HepG2 (cell line): Measurements from ENCODE around the gene TOGARAM1. TPM values are rescaled to one million over a fixed set of nuclear protein-coding genes. Genes with fewer than 3 reads are reported as not detected.

Source experiments
- ARHGAP35 ChIP-seq: sonication (generic); formaldehyde crosslinking; IDR thresholded peaks from 2 replicates; pipeline ENCODE4 v1.9.0; 2022; ENCODE audit warnings: mild to moderate bottlenecking, inconsistent platforms, moderate library complexity, missing genetic modification reagents, borderline replicate concordance
- ARNTL ChIP-seq: sonication (generic); formaldehyde crosslinking; IDR thresholded peaks from 2 replicates; pipeline ENCODE4 v1.4.0; 2020; ENCODE audit warnings: mild to moderate bottlenecking, missing genetic modification reagents
- CCDC6 ChIP-seq: sonication (generic); formaldehyde crosslinking; IDR thresholded peaks from 2 replicates; pipeline ENCODE4 v1.8.1; 2022; ENCODE audit warnings: mild to moderate bottlenecking, missing genetic modification reagents, moderate library complexity
- CENPT ChIP-seq: sonication (generic); formaldehyde crosslinking; IDR thresholded peaks from 2 replicates; pipeline ENCODE4 v1.8.0; 2022; ENCODE audit warnings: low read depth, mild to moderate bottlenecking, moderate library complexity, missing genetic modification reagents
- EZH2 ChIP-seq: conservative IDR thresholded peaks from 2 replicates; pipeline ENCODE4 v1.6.1; 2012; ENCODE audit warnings: mild to moderate bottlenecking, low read depth, low read length, moderate library complexity
- MBD4 ChIP-seq: IDR thresholded peaks from 2 replicates; pipeline ENCODE4 v1.6.1; 2012; ENCODE audit warnings: low read length, inconsistent platforms, borderline replicate concordance
- MLLT10 ChIP-seq: sonication (generic); formaldehyde crosslinking; IDR thresholded peaks from 2 replicates; pipeline ENCODE4 v1.4.0; 2020; ENCODE audit warnings: missing genetic modification reagents
- RORA ChIP-seq: sonication (generic); formaldehyde crosslinking; IDR thresholded peaks from 2 replicates; pipeline ENCODE4 v1.5.0; 2020; ENCODE audit warnings: mild to moderate bottlenecking, missing genetic modification reagents, moderate library complexity
- ZC3H4 ChIP-seq: sonication (generic); formaldehyde crosslinking; IDR thresholded peaks from 2 replicates; pipeline ENCODE4 v1.4.0; 2020; ENCODE audit warnings: missing genetic modification reagents, borderline replicate concordance
- ZNF20 ChIP-seq: sonication (generic); formaldehyde crosslinking; IDR thresholded peaks from 2 replicates; pipeline ENCODE4 v1.4.0; 2020; ENCODE audit warnings: mild to moderate bottlenecking, moderate library complexity, missing genetic modification reagents
- ZNF337 ChIP-seq: sonication (generic); formaldehyde crosslinking; IDR thresholded peaks from 2 replicates; pipeline ENCODE4 v1.5.1; 2020; ENCODE audit warnings: missing genetic modification reagents, low read depth, mild to moderate bottlenecking, borderline replicate concordance
- ZNF383 ChIP-seq: sonication (generic); formaldehyde crosslinking; IDR thresholded peaks from 2 replicates; pipeline ENCODE4 v1.4.0; 2020; ENCODE audit warnings: missing genetic modification reagents, mild to moderate bottlenecking, borderline replicate concordance
- ZNF552 ChIP-seq: sonication (generic); formaldehyde crosslinking; IDR thresholded peaks from 2 replicates; pipeline ENCODE4 v1.9.0; 2022; ENCODE audit warnings: missing genetic modification reagents, mild to moderate bottlenecking, borderline replicate concordance
- ZNF569 ChIP-seq: sonication (generic); formaldehyde crosslinking; IDR thresholded peaks from 2 replicates; pipeline ENCODE4 v1.5.0; 2020; ENCODE audit warnings: mild to moderate bottlenecking, missing genetic modification reagents, moderate library complexity, borderline replicate concordance
- ZNF609 ChIP-seq: sonication (generic); formaldehyde crosslinking; IDR thresholded peaks from 2 replicates; pipeline ENCODE4 v1.4.0; 2020; ENCODE audit warnings: mild to moderate bottlenecking, missing genetic modification reagents, borderline replicate concordance
- ZNF776 ChIP-seq: sonication (generic); formaldehyde crosslinking; IDR thresholded peaks from 2 replicates; pipeline ENCODE4 v1.4.0; 2020; ENCODE audit warnings: mild to moderate bottlenecking, missing genetic modification reagents
- polyA plus RNA-seq, 8 experiments: library from polyadenylated mRNA; depleted of rRNA in 3 of 8; stranded (reverse) in 7 of 8; unstranded in 1 of 8; fragments of >200 nt; fragmentation: Illumina TruSeq in 4 of 8; extraction: Trizol in 4 of 8; gene quantifications; 2 replicates each; pipeline versions ENCODE4 v1.2.1 to v1.2.3, GENCODE V29; 2011 to 2016; ENCODE audit warnings: low read depth in 4 of 8, missing spikeins in 1 of 8, mixed read lengths in 1 of 8; ENCODE audit not compliant: insufficient read depth in 1 of 8
- total RNA-seq, 5 experiments: library from RNA; depleted of rRNA; stranded (reverse); fragments of >200 nt; fragmentation: Illumina TruSeq; extraction: Trizol; gene quantifications; 2 replicates each; pipeline ENCODE4 v1.2.3, GENCODE V29; 2016; ENCODE audit warnings: low read depth in 1 of 5
- TF ChIP-seq, protein P1 (sequence below): sonication (generic); formaldehyde crosslinking; IDR thresholded peaks from 2 replicates; pipeline ENCODE4 v1.4.0; 2020; ENCODE audit warnings: missing genetic modification reagents
- TF ChIP-seq, protein P2 (sequence below): sonication (generic); formaldehyde crosslinking; IDR thresholded peaks from 2 replicates; pipeline ENCODE4 v1.8.0; 2022; ENCODE audit warnings: missing genetic modification reagents, low read depth, mild to moderate bottlenecking, borderline replicate concordance
- TF ChIP-seq, protein P3 (sequence below): sonication (generic); formaldehyde crosslinking; IDR thresholded peaks from 2 replicates; pipeline ENCODE4 v1.8.1; 2022; ENCODE audit warnings: low read depth, mild to moderate bottlenecking, missing genetic modification reagents

Gene TOGARAM1
- total and polyA plus RNA-seq, 2 of the 13 experiments (the other 11 are each of a cell fraction or from before 2014, with no cell fraction given) = 5.6 to 9.8 TPM

DNA sequence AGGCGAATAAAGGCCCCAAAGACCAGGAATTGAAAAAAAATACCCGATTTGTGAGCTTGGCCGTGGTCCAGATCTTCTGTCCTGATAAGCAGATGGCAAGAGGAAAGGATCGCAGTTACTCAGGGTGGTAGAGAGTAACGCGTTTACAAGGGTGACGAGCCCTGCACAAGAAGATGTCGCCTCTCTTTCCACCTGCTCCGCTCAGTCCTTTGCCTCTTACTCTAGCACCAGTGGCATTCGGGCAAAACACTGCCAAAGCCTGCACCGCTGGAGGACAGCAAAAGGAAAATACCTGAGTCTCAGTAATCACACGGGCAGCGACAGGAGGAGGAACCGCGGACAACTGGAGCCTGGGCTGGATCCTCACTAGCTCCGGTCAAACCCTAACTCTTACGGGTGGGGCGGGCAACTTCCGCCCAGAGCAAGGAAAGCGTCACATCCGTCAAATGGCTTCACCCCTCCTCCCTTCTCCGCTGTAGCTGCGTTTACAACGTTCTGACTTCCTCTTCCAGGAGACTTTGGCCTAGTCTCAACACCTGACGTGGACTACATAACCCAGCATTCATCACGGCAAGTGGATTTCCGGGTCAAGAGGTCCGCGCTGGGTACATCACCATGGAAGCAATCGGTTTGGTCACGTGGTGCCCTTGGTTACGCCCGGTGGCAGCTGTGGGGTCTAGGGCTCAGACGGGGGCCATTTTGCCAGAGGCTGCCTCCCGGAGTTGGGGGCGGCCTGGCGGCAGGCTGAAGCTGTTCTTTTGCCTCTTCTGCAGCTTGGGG, at the start of gene TOGARAM1, which contains the start of gene KLHL28 (continued):
- TF ChIP-seq ZNF609 (peak; percentile 56; the same call in 1 of the 2 replicates), ARNTL (CRISPR knock-in tag) (no peak; the same call in none of the 2 replicates), CCDC6 (peak; percentile 81), CENPT (CRISPR knock-in tag) (no peak), ARHGAP35 (CRISPR knock-in tag) (no peak), ZNF383 (CRISPR knock-in tag) (no peak), ZNF552 (CRISPR knock-in tag) (no peak), EZH2 (no peak), RORA (CRISPR knock-in tag) (no peak), ZNF337 (CRISPR knock-in tag) (no peak), ZC3H4 (CRISPR knock-in tag) (no peak), ZNF569 (CRISPR knock-in tag) (no peak), MBD4 (no peak), ZNF20 (CRISPR knock-in tag) (no peak), ZNF776 (CRISPR knock-in tag) (peak; percentile 82; the same call in 1 of the 2 replicates), MLLT10 (no peak)
- TF ChIP-seq, protein P1, sequence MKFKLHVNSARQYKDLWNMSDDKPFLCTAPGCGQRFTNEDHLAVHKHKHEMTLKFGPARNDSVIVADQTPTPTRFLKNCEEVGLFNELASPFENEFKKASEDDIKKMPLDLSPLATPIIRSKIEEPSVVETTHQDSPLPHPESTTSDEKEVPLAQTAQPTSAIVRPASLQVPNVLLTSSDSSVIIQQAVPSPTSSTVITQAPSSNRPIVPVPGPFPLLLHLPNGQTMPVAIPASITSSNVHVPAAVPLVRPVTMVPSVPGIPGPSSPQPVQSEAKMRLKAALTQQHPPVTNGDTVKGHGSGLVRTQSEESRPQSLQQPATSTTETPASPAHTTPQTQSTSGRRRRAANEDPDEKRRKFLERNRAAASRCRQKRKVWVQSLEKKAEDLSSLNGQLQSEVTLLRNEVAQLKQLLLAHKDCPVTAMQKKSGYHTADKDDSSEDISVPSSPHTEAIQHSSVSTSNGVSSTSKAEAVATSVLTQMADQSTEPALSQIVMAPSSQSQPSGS (CRISPR knock-in tag) = peak; percentile 40; the same call in 1 of the 2 replicates
- TF ChIP-seq, protein P2, sequence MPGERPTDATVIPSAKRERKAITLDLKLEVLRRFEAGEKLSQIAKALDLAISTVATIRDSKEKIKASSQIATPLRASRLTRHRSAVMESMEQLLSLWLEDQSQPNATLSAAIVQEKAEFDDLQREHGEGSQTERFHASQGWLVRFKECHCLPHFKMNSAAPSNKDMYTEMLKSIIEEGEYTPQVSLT (CRISPR knock-in tag) = no peak
- TF ChIP-seq, protein P3, sequence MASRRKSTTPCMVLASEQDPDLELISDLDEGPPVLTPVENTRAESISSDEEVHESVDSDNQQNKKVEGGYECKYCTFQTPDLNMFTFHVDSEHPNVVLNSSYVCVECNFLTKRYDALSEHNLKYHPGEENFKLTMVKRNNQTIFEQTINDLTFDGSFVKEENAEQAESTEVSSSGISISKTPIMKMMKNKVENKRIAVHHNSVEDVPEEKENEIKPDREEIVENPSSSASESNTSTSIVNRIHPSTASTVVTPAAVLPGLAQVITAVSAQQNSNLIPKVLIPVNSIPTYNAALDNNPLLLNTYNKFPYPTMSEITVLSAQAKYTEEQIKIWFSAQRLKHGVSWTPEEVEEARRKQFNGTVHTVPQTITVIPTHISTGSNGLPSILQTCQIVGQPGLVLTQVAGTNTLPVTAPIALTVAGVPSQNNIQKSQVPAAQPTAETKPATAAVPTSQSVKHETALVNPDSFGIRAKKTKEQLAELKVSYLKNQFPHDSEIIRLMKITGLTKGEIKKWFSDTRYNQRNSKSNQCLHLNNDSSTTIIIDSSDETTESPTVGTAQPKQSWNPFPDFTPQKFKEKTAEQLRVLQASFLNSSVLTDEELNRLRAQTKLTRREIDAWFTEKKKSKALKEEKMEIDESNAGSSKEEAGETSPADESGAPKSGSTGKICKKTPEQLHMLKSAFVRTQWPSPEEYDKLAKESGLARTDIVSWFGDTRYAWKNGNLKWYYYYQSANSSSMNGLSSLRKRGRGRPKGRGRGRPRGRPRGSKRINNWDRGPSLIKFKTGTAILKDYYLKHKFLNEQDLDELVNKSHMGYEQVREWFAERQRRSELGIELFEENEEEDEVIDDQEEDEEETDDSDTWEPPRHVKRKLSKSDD (CRISPR knock-in tag) = no peak; the same call in 1 of the 2 replicates
